Neural cell (in vitro differentiated cells): ENCODE measurements around the gene INO80.

Experiments used
- CTCF ChIP-seq: fragments of 450-650 bp; IDR thresholded peaks from 2 replicates; pipeline ENCODE4 v1.5.1; 2014; ENCODE audit warnings: antibody characterized with exemption, mild to moderate bottlenecking, moderate library complexity; ENCODE audit not compliant: poor library complexity, severe bottlenecking
- EP300 ChIP-seq: fragments of 450-650 bp; conservative IDR thresholded peaks from 2 replicates; pipeline ENCODE4 v1.6.1; 2014; ENCODE audit warnings: antibody characterized with exemption, mild to moderate bottlenecking, moderate library complexity; ENCODE audit not compliant: poor library complexity, severe bottlenecking
- EZH2 ChIP-seq: fragments of 200-600, 300-800 bp; shearing (Covaris generic), sonication (generic); IDR thresholded peaks from 2 replicates; pipeline ENCODE4 v1.6.1; 2014; ENCODE audit warnings: antibody characterized with exemption, low read length, borderline replicate concordance, mild to moderate bottlenecking; ENCODE audit not compliant: insufficient read depth, poor library complexity, severe bottlenecking
- POLR2AphosphoS5 ChIP-seq: IDR thresholded peaks from 2 replicates; pipeline ENCODE4 v1.6.1; 2012
- RAD21 ChIP-seq: fragments of 450-650 bp; conservative IDR thresholded peaks from 2 replicates; pipeline ENCODE4 v1.6.1; 2014; ENCODE audit warnings: antibody characterized with exemption, mild to moderate bottlenecking, moderate library complexity
- SMC3 ChIP-seq: fragments of 450-650 bp; conservative IDR thresholded peaks from 2 replicates; pipeline ENCODE4 v1.6.1; 2014; ENCODE audit warnings: antibody characterized with exemption, mild to moderate bottlenecking, moderate library complexity; ENCODE audit not compliant: poor library complexity
- TAF1 ChIP-seq: IDR thresholded peaks from 2 replicates; pipeline ENCODE4 v1.6.1; 2012; ENCODE audit warnings: low read depth

DNA sequence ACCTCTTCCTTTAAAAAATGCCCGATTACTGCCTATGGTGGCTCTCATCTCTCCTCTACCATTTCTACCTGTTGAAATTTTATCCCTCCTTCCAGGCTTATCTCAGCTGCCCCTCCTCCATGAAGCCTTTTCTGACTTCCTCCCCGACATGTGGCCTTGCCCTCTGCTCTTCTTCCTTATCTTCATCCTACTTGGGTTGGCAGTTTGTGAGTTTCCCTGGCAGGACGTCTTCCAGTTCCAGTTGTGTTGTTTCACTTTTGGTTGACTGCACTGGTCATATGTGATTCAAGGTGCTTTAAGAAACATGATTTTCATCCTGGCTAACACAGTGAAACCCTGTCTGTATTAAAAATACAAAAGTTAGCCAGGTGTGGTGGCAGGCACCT, 182.6 kb downstream of the INO80 start:
- TF ChIP-seq CTCF = no peak
- no peak for TF ChIP-seq EP300
- TF ChIP-seq TAF1 = no peak
- TF ChIP-seq EZH2 = no peak
- TF ChIP-seq SMC3 = no peak
- TF ChIP-seq POLR2AphosphoS5 = no peak
- TF ChIP-seq RAD21 = no peak
